COLO668 (cell line): ENCODE data around the gene LEKR1.

ENCODE experiments used
- DNase-seq: peaks from one replicate; lab custom pipeline; 2025; ENCODE audit not compliant: unreplicated experiment; lab: John Stamatoyannopoulos, UW

Gene LEKR1

DNA sequence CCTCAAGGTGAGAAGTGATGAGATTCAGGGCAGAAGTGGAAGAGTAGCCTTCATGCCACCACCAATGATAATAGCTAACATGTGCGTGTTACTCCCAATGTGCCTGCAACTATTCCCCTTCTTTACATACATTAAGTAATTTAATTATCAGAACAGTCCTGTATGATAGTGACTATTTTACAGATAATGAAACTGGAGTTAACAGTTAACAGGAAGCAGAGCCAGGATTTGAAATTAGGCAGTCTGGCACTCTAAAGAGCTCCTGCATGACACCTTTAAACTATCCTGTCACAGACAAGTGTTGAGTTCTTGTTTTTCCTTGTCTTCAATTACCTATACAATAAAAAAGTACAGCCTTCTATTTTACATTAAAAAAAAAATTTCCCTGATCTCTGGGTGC lies 148.8 kb downstream of the LEKR1 start:
- DNase-seq = no peak

DNA sequence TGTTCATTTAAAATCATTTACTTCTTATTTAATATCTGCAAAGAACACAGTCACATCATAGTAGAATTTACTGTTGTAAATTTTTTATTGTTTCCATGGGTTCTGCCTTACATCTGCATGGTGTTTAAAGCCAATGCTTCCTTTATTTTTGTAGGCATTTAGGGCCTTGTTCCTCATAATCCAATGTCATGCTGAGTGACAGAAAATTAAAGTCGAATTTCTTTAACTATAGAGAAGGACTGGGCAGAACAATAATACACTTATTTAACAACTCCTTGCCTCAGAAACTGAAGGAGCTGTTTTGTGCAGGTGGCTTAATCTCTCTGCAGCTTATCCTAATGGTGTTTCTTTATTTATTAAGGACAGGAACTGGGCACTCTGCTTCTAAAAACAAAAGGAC lies 149.6 kb downstream of the LEKR1 start:
- no peak for DNase-seq

DNA sequence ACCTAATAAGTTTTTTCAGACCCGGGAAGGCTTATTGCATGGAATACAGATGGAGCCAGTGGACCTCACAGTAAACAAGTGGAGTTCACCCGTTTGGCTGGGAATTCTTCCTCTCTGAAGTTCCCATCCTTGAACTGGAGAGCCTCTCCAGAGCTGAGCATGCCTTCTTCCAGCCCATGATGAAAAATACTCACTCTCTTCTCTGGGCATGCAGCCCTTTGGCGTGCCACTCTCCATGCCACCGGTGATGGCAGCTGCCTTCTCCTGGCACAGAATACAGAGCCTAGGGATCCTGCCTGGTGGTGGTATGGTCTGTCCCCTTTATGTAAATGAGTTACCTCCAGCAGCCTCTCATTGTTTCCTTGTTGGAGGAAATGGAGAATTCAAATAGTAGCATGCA lies 150.8 kb downstream of the LEKR1 start:
- DNase-seq = no peak

DNA sequence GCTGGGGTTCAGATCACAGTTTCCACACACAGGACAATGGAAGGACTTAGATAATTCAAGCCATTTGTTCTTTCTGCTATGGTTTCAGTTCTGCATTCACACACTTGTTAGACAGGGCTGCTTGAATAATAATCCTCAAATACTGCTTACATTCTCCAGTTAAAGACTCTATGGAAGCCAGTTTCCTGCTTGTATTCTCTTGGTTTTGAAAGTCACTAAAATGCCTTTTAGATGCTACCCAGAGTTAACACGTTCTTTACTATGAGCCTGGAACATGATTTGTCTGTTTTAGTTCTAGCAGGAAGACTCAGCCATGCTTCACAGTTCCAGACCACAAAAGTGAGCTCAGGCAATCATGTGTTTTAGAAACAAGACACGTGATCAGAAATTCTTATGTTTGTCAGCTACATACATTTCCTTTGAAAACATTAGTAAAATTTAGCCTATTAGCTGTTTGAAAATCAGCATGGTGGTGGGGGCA lies 152.4 kb downstream of the LEKR1 start:
- no peak for DNase-seq

DNA sequence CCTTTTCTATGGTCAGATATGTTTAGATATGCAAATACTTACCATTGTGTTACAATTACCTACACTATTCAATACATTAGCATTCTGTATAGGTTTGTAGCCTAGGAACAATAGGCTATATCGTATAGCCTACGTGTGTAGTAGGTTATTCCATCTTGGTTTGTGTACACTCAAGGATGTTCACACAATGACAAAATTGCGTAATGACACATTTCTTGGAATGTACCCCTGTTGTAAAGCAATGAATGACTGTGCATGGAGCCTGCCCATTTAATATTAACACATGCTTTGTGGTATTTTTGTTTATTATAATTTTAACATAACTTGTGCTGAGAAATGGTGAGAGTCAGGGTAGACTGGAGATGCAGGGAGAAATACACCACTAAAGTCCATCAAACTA lies 154.9 kb downstream of the LEKR1 start:
- DNase-seq = no peak

DNA sequence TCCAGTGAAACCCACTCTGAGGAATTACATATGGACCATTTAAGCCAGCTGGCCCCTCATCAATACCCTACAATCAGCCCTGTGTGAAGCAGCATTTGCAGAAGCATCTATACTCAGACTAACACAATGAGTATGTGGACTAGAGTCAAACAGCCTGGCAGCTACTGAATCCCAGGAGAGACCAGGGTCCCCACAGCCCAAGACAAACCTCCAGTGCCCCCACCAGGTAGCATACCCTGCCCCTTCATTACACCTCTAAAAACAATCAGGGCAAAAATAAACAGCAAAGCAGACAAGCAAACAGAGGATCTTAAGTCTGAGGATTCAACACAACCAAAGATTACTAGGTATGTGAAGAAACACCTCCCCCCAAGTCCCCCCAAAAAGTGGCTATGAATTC lies 157.4 kb downstream of the LEKR1 start:
- DNase-seq = no peak

DNA sequence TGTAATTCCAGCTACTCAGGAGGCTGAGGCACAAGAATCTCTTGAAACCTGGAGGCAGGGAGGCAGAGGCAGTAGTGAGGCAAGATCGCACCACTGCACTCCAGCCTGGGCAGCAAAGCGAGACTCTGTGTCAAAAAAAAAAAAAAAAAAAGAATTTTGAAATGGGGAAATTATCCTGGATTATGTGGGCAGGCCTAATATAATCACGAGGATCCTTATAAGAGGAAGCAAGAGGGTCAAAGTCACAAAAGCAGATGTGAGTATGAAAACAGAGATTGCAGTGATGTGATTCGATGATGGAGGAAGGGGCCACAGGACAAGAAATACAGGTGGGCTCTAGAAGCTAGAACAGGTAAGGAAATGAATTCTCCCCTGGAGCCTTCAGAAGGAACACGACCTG lies 159.6 kb downstream of the LEKR1 start:
- no peak for DNase-seq

DNA sequence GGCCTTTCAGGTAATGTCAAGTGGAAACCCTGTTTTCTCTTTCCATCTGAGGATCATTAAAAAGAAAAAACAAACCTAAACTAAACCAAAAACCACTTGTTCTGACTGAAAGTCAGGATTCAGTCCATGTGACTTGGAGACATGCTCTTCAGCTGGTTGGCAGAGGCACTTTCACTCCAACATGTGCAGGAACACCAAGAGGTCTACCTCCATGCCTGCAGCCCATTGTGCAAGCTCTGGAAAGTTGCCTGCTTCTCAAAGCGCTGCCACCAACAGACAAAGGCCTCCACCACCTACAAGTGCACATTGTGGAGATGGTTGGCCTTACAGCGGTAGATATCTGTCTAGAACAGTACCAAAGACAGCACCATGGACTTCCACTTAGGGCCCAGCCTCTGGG lies 161.8 kb downstream of the LEKR1 start:
- DNase-seq = no peak

DNA sequence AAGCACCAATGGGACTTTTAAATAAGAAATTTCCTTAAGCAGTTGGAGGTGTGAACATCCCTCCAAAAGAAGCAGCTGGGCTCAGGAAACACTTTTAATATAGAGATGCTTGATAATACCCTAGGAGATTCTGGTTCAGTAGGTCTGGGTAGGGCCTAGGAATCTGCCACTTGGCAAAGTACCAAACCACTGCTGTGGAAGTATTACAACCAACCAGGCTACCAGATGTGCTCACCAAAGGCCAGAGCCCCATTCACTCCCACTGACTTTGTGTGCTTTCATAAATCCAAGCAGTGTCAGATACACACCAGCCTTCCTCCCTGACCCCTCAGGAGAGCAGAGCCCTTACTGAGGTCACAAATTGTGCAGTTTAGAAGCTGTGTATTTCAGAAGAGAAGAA lies 171.2 kb downstream of the LEKR1 start:
- no peak for DNase-seq

DNA sequence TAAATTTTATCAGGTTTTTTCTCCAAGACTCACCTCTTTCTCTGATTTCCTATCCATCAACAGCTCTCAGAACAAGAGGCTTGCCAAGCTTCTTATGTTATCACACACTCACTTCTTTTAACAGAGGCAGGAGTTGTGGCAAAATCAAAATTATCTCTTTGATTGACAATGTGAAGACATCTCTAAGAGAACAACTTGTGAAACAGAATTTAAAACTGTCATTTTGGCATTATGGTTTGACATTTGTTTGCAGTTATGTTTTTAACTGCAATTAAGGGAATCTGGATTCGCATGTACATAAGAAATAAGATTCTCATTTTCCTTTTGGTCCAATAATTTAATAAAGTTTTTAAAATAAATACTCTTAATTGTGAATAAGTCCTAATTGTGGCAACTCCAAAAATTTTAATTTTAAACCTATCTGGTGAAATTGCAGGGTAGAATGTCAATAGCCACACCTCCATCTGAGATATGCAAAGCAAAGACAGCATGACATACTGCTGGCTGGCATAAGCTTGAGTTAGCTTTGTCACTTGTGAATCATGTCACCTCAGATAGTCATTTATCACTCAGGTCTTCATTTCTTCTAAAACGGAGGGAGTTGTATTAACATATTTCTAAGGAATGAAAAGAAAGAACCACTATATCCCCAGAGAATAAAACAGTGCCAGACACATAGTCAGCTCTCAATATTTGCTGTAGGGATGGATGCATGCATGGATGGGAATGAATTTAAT lies 175.2 kb downstream of the LEKR1 start:
- DNase-seq = no peak

DNA sequence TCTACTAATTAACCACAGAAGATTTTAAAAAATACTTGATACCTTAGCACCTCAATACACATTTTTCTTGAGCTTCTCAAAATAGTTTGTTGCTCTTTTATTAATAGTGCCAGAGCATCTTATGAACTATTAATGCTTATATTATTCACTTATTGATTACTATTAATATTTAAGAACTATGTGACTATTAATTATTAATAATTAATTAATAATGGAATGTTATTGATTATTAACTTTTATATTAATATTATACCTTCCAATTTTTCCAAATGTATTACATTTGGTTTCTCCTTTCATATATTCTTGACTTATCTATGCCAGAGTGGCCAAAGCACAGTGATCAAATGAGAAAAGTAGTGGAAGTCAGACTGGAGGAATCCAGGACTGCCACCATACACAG lies 195.5 kb downstream of the LEKR1 start:
- DNase-seq = no peak

DNA sequence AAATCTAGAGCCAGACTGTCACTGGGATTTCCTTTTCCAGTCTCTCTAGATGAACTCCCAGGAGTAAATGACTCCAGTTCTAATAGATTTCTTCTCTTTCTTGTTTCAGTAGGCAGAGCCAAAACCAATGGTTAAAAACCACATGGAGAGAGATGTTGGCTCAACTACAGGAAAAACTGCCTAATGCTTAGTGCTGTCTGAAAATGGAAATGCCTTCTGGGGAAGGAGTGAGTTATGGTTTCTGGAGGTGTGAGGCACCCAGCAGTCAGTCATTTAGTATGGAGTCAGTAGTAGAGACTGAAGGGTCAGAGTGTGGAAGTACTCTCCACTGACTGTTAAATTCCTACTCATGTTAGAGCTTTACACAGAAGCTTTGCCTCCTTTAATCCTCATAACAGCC lies 197.1 kb downstream of the LEKR1 start:
- DNase-seq = no peak

DNA sequence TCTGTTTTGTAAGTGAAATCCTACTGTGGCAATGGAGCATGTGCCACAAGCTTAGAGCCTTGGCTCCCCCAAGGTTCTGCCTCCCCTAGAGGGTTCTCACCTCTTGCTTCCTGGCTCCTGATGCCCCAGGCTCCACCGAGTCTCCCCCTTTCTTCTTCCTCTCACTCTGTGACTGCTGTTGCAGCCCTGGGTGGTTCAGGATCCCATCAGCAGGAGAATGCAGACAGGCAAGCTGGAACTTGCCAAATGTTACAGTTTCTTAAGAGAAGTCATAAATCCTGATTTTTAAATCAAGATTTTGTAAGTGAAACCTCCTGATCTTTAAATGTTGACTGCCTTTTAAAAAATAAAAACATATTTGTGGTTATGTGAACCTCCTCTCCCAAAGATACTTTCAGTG lies 199.9 kb downstream of the LEKR1 start:
- no peak for DNase-seq

DNA sequence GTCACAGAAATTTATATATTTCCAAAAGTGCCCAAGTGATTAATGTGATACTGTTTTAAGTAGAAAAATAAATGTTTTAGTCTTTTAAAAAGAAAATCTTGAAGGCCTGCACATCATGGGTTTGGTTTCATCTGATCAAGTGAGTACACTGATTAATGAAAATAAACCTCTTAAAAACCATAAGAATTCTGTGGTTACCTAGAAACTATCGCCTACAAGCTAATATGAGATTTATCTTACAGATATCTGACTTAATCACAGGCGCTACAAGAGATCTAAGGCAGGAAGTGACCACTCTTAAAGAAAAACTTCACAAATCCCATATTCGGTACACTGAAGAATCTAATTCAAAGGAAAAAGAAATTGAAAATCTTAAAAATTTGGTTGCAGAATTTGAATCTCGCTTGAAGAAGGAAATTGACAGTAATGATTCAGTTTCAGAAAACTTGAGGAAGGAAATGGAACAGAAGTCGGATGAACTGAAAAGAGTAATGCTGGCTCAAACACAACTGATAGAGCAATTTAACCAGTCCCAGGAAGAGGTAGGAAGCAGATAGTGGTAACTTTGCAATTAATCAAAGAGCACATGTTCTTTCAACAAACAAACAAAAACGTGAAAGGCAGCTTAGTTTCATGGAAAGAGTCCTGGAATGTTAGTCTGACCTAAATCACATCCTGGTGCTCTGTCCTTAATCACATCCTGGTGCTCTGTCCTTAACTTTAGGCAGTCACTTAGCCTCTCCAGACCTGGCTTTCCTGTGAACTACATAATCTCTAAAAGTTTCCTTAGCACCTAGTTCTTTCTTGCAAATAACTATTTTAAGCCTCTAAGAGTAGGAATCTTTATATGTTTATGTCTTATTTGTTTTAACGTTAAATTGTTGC lies 201.9 kb downstream of the LEKR1 start:
- DNase-seq = no peak

DNA sequence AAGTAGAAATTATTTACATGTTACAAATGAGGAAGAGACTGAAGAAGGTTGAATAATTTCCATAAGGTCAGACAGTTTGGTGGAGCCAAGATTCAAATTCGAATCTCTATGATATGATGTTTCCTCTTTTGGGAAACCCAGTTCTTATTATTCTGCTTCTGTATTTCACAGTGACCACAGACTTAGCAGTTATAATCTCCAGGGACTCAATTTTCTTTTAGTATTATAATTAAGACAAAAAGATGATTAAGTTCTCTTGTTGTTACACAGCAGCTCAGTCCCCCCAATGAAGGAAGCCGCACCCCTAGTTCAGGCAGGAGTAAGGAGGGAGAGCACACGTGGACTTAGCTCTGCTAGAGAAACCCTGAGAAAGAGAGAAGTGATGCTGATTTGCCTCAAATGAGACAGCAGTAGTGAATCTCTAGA lies 203.2 kb downstream of the LEKR1 start:
- no peak for DNase-seq

DNA sequence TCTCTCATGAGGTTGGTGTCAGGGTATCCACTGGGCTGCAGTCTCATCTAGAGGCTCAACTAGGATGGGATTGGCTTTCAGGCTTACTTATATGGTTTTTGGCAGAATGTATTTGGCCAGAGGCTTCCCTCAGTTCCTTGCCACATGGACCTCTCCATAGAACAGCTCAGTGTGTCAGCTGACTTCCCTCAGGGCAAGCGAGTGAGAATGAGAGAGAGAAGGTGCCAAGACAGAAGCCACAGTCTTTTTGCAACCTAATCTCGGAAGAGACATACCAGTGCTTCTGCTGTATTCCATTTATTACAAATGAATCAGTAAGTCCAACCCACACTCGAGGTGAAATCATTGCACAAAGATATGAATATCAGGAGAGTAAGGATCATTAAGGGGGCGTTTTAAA lies 204.6 kb downstream of the LEKR1 start:
- no peak for DNase-seq

DNA sequence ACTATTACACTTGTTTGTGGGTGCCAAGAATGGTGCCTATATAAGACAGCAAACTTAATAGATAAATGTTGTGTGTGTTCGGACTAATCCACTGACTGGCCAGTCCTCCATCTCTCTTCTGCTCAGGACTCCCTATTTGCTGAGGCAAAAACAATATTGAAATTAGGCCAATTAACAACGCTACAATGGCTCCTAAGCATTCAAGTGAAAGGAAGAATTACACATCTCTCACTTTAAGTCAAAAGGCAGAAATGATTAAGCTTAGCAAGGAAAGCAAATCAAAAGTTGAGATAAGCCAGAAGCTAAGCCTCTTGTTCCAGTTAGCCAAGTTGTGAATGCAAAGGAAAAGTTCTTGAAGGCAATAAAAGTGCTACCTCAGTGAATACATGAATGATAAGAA lies 206.8 kb downstream of the LEKR1 start:
- no peak for DNase-seq

DNA sequence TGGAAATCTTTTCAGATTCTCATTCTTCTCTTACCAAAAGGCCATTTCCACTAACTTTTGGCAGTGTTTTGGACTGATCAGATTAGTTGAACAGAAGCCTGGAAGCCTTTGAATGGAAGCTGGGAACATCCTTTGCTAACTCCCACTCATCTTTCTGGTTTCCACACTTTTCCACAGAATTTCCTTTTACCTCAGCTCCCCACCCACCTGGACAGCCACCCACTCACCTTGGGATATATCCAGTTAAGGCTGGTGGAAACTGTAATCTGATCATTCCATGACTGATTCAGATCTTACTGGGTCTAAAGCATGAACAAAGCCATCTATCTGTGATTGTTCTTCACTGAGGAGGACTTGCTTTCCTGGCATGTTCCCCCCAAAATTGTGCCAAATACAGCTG lies 214.3 kb downstream of the LEKR1 start:
- DNase-seq = no peak

DNA sequence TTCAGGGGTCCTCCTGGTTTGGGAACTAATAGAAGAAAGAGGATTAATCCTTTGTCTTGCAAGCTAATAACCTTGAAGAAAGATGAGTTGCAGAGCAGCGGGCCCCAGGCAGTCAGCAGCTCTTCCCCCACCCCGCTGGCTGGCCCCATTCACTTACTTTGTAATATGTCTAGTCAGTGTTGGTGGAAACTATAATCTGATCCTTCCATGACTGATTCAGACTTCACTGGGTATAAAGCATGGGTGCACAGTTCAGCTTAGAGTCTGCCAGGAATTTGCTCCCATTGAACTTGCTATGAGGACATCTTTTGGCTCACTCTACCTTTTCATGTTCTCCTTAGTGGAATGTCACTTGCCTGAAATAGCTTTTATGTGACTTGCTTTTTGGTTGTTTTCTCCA lies 216.1 kb downstream of the LEKR1 start:
- no peak for DNase-seq

DNA sequence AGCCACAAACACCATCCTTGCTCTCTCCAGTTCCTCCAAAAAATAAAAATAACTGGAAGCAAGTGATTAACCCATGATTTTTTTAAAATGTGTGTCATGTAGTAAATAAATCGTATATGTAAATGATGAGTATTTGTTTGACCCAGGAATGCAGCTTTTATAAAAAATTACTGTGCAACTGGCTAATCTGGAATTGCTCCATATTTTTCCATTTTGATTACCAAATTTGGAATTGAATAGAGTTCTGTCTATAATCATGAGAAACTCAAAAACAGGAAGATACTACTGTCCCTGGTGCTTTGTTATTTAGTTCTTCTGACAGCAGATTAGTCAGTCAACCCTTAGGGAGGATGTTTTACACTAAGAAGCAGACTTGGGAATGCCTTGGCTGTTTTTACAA lies 217.6 kb downstream of the LEKR1 start:
- no peak for DNase-seq

DNA sequence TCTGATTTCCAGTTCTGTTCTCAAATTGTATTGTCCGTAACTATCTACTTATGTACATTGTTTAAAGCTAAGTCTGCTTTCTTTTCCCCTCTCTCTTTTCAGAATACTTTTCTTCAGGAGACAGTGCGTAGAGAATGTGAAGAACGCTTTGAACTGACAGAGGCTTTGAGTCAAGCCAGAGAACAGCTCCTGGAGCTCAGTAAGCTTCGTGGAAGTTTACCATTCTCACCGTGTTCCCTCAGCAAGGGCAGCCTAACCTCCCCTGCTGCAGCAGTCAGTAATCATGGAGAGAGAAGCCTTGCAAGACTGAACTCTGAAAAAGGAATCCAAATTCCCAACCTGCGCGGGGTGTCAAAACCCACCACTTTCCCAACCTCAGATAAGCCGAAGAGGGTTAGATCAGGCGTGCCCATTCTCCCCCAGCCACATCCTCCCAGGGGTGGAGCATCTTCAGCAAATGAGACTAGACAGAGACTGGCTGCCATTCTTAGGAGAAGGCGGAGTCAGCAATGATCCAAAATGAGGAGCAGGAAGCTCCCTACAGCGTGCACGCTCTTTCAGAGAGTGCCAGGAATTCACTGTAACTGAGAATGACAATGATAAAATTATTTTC lies 219.2 kb downstream of the LEKR1 start:
- DNase-seq = no peak

DNA sequence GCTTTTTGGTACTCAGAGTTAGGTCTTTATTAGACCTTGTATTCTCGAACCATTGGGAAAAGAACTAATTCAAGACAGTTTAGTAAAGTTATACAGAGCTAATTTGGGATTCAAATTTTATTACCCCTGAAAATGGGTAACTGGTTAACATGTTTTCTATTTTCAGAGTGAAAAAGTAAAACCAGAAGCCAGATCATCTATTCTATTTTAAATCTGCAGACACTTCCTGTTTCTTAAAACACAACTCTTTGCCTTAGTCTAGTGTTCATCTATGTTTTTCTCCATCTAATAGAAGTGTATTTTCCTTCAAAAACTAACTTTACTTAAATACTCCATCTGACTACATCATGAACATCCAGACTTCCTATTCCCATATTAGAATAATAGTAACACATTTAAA lies 220.4 kb downstream of the LEKR1 start:
- DNase-seq = no peak
